ENCODE results near the gene COX5B.
"Not testable (repeated sequence)": the region's sequence is repeated elsewhere in the genome, so short reads cannot be mapped to it uniquely, and the experiment has no call there.

COX5B gene

GRCh38 chr2:97620492-97620891, 25.4 kb upstream of the COX5B start:
- H3K27ac ChIP-seq (ENCODE audit: low read length); H3K27me3 ChIP-seq (ENCODE audit: control insufficient read depth, insufficient read depth, low read length); H3K4me1 ChIP-seq (ENCODE audit: control insufficient read depth, insufficient read depth, low read length); H3K36me3 ChIP-seq (ENCODE audit: control insufficient read depth, insufficient read depth, low read length); H3K4me3 ChIP-seq (ENCODE audit: low read length); H3K9me3 ChIP-seq (ENCODE audit: control insufficient read depth, insufficient read depth, low read length); DNase-seq (ENCODE audit: low read depth, low spot score): not testable (repeated sequence)
- no CpG with 5 or more reads among the region's 1 CpG for WGBS (ENCODE audit: insufficient coverage, insufficient read length)

- not testable (repeated sequence) for DNase-seq (ENCODE audit: low read depth, low spot score); H3K36me3 ChIP-seq (ENCODE audit: control insufficient read depth, insufficient read depth, low read length); H3K4me1 ChIP-seq (ENCODE audit: control insufficient read depth, insufficient read depth, low read length); H3K27me3 ChIP-seq (ENCODE audit: control insufficient read depth, insufficient read depth, low read length); H3K4me3 ChIP-seq (ENCODE audit: low read length); H3K27ac ChIP-seq (ENCODE audit: low read length); H3K9me3 ChIP-seq (ENCODE audit: control insufficient read depth, insufficient read depth, low read length)
Observed at GRCh38 chr2:97622976-97623375, 22.9 kb upstream of the COX5B start.

GRCh38 chr2:97625354-97626048, 20.4 kb upstream of the COX5B start:
- not testable (repeated sequence) for H3K9me3 ChIP-seq (ENCODE audit: control insufficient read depth, insufficient read depth, low read length); DNase-seq (ENCODE audit: low read depth, low spot score); H3K27me3 ChIP-seq (ENCODE audit: control insufficient read depth, insufficient read depth, low read length); H3K36me3 ChIP-seq (ENCODE audit: control insufficient read depth, insufficient read depth, low read length); H3K4me1 ChIP-seq (ENCODE audit: control insufficient read depth, insufficient read depth, low read length); H3K27ac ChIP-seq (ENCODE audit: low read length); H3K4me3 ChIP-seq (ENCODE audit: low read length)
- WGBS (ENCODE audit: insufficient coverage, insufficient read length): no CpG with 5 or more reads among the region's 8 CpGs

GRCh38 chr2:97626049-97626430, 19.8 kb upstream of the COX5B start:
- not testable (repeated sequence) for H3K4me1 ChIP-seq (ENCODE audit: control insufficient read depth, insufficient read depth, low read length); H3K27me3 ChIP-seq (ENCODE audit: control insufficient read depth, insufficient read depth, low read length); DNase-seq (ENCODE audit: low read depth, low spot score); H3K9me3 ChIP-seq (ENCODE audit: control insufficient read depth, insufficient read depth, low read length); H3K4me3 ChIP-seq (ENCODE audit: low read length); H3K36me3 ChIP-seq (ENCODE audit: control insufficient read depth, insufficient read depth, low read length); H3K27ac ChIP-seq (ENCODE audit: low read length)
- no CpG with 5 or more reads among the region's 8 CpGs for WGBS (ENCODE audit: insufficient coverage, insufficient read length)

- Histone ChIP-seq H3K36me3 (ENCODE audit: control insufficient read depth, insufficient read depth, low read length) (peaks cover 14% of the 10 kb centered on the region; the same call in 1 of the 2 replicates), H3K9me3 (ENCODE audit: control insufficient read depth, insufficient read depth, low read length) (no peaks in the 10 kb centered on the region), H3K4me1 (ENCODE audit: control insufficient read depth, insufficient read depth, low read length) (no peaks in the 10 kb centered on the region), H3K27ac (ENCODE audit: low read length) (no peak overlapping the region), H3K4me3 (ENCODE audit: low read length) (no peak overlapping the region), H3K27me3 (ENCODE audit: control insufficient read depth, insufficient read depth, low read length) (no peaks in the 10 kb centered on the region)
- no peak for DNase-seq (ENCODE audit: low read depth, low spot score)
- no CpG with 5 or more reads among the region's 4 CpGs for WGBS (ENCODE audit: insufficient coverage, insufficient read length)
Observed at GRCh38 chr2:97644023-97644717, 1.7 kb upstream of the COX5B start.

- H3K9me3 ChIP-seq (ENCODE audit: control insufficient read depth, insufficient read depth, low read length): no peaks in the 10 kb centered on the region
- H3K36me3 ChIP-seq (ENCODE audit: control insufficient read depth, insufficient read depth, low read length): peaks cover 15% of the 10 kb centered on the region; the same call in 1 of the 2 replicates
- no peaks in the 10 kb centered on the region for H3K4me1 ChIP-seq (ENCODE audit: control insufficient read depth, insufficient read depth, low read length)
- no peak for DNase-seq (ENCODE audit: low read depth, low spot score)
- no peak overlapping the region for H3K27ac ChIP-seq (ENCODE audit: low read length)
- WGBS (ENCODE audit: insufficient coverage, insufficient read length): no CpG with 5 or more reads among the region's 19 CpGs
- H3K27me3 ChIP-seq (ENCODE audit: control insufficient read depth, insufficient read depth, low read length): no peaks in the 10 kb centered on the region
- H3K4me3 ChIP-seq (ENCODE audit: low read length): peak overlapping the region; percentile 96; the same call in 1 of the 2 replicates
Observed at GRCh38 chr2:97645112-97645694, 659 bp upstream of the COX5B start.

- Histone ChIP-seq H3K27me3 (ENCODE audit: control insufficient read depth, insufficient read depth, low read length) (no peaks in the 10 kb centered on the region), H3K4me1 (ENCODE audit: control insufficient read depth, insufficient read depth, low read length) (no peaks in the 10 kb centered on the region), H3K4me3 (ENCODE audit: low read length) (peak overlapping the region; percentile 96; the same call in 1 of the 2 replicates), H3K27ac (ENCODE audit: low read length) (no peak overlapping the region), H3K36me3 (ENCODE audit: control insufficient read depth, insufficient read depth, low read length) (peaks cover 15% of the 10 kb centered on the region; the same call in 1 of the 2 replicates), H3K9me3 (ENCODE audit: control insufficient read depth, insufficient read depth, low read length) (no peaks in the 10 kb centered on the region)
- WGBS (ENCODE audit: insufficient coverage, insufficient read length): no CpG with 5 or more reads among the region's 4 CpGs
- no peak for DNase-seq (ENCODE audit: low read depth, low spot score)
Observed at GRCh38 chr2:97646977-97647376, 1.1 kb downstream of the COX5B start.

- Histone ChIP-seq H3K4me3 (ENCODE audit: low read length) (no peak overlapping the region), H3K27ac (ENCODE audit: low read length) (no peak overlapping the region), H3K36me3 (ENCODE audit: control insufficient read depth, insufficient read depth, low read length) (peaks cover 15% of the 10 kb centered on the region; the same call in 1 of the 2 replicates), H3K4me1 (ENCODE audit: control insufficient read depth, insufficient read depth, low read length) (no peaks in the 10 kb centered on the region), H3K9me3 (ENCODE audit: control insufficient read depth, insufficient read depth, low read length) (no peaks in the 10 kb centered on the region), H3K27me3 (ENCODE audit: control insufficient read depth, insufficient read depth, low read length) (no peaks in the 10 kb centered on the region)
- DNase-seq (ENCODE audit: low read depth, low spot score): no peak
- WGBS (ENCODE audit: insufficient coverage, insufficient read length): no CpG with 5 or more reads among the region's 4 CpGs
Observed at GRCh38 chr2:97651114-97651513, 5.3 kb downstream of the COX5B start.

- Histone ChIP-seq H3K9me3 (ENCODE audit: control insufficient read depth, insufficient read depth, low read length) (no peaks in the 10 kb centered on the region), H3K4me1 (ENCODE audit: control insufficient read depth, insufficient read depth, low read length) (no peaks in the 10 kb centered on the region), H3K4me3 (ENCODE audit: low read length) (no peak overlapping the region), H3K27me3 (ENCODE audit: control insufficient read depth, insufficient read depth, low read length) (no peaks in the 10 kb centered on the region), H3K36me3 (ENCODE audit: control insufficient read depth, insufficient read depth, low read length) (peaks cover 13% of the 10 kb centered on the region), H3K27ac (ENCODE audit: low read length) (no peak overlapping the region)
- no CpG with 5 or more reads among the region's 2 CpGs for WGBS (ENCODE audit: insufficient coverage, insufficient read length)
- no peak for DNase-seq (ENCODE audit: low read depth, low spot score)
Observed at GRCh38 chr2:97653473-97653872, 7.6 kb downstream of the COX5B start.

- Histone ChIP-seq H3K9me3 (ENCODE audit: control insufficient read depth, insufficient read depth, low read length) (no peaks in the 10 kb centered on the region), H3K36me3 (ENCODE audit: control insufficient read depth, insufficient read depth, low read length) (peaks cover 16% of the 10 kb centered on the region), H3K27me3 (ENCODE audit: control insufficient read depth, insufficient read depth, low read length) (no peaks in the 10 kb centered on the region), H3K4me1 (ENCODE audit: control insufficient read depth, insufficient read depth, low read length) (no peaks in the 10 kb centered on the region), H3K27ac (ENCODE audit: low read length) (no peak overlapping the region), H3K4me3 (ENCODE audit: low read length) (no peak overlapping the region)
- no CpG with 5 or more reads among the region's 1 CpG for WGBS (ENCODE audit: insufficient coverage, insufficient read length)
- DNase-seq (ENCODE audit: low read depth, low spot score): no peak
Observed at GRCh38 chr2:97653874-97654273, 8.0 kb downstream of the COX5B start.

Data from iPS DF 6.9 (cell line).